Measurements from ENCODE around the gene ACTG1. TPM values are rescaled to one million over a fixed set of nuclear protein-coding genes. Genes with fewer than 3 reads are reported as not detected.

ACTG1 gene
- total RNA-seq, 2 experiments from 2014 or later, result 2,707 to 2,894 TPM

- Histone ChIP-seq H3K36me3 (ENCODE audit: insufficient read depth, low read length) (peaks cover 21% of the 10 kb centered on the region; the same call in 1 of the 2 replicates), H3K4me3 (ENCODE audit: low read depth, low read length, poor library complexity, severe bottlenecking) (no peak overlapping the region), H2AFZ (ENCODE audit: low read length) (no peak overlapping the region), H3K4me1 (ENCODE audit: insufficient read depth, low read length, poor library complexity, severe bottlenecking) (peaks cover 14% of the 10 kb centered on the region), H4K20me1 (ENCODE audit: insufficient read depth, low read length) (no peaks in the 10 kb centered on the region), H3K27ac (ENCODE audit: low read depth, low read length, poor library complexity, severe bottlenecking) (no peak overlapping the region), H3K9me2 (ENCODE audit: insufficient read depth, low read length) (no peaks in the 10 kb centered on the region), H3K9me3 (ENCODE audit: low read length) (no peaks in the 10 kb centered on the region), H3K79me2 (ENCODE audit: insufficient read depth, low read depth, low read length) (no peaks in the 10 kb centered on the region), H3K4me2 (ENCODE audit: low read length) (no peak overlapping the region)
- TF ChIP-seq CTCF (conservative IDR thresholded peaks at IDR 0.05; ENCODE audit: low read length), result peak; percentile 30; the same call in 1 of the 2 replicates
- no peak for TF ChIP-seq EZH2phosphoT487 (IDR thresholded peaks at IDR 0.05; ENCODE audit: borderline replicate concordance, low read depth, low read length)
- DNase-seq (ENCODE audit: low spot score), result peak; percentile 35
- CTCF ChIA-PET (ENCODE audit: unreplicated experiment), result no interaction called here
- no TSS peak for BruUV-seq (replicated peaks)
- intact Hi-C loops (cut with micrococcal nuclease; ENCODE audit: unreplicated experiment), result no loop called here
- POLR2A ChIA-PET, result interaction anchor here (0.6 kb wide), 1 partner anchor 166 kb away, joined by 3 read pairs; no protein-coding TSS in a partner anchor
Observed at GRCh38 chr17:81537856-81538555, 25.4 kb upstream of the ACTG1 start.

GRCh38 chr17:81537343-81537855 is 24.8 kb upstream of the ACTG1 start:
- no peak overlapping the region for H3K4me3 ChIP-seq (ENCODE audit: low read depth, low read length, poor library complexity, severe bottlenecking)
- DNase-seq (ENCODE audit: low spot score), result peak; percentile 58
- intact Hi-C loops (cut with micrococcal nuclease; ENCODE audit: unreplicated experiment), result no loop called here
- no peak overlapping the region for H3K27ac ChIP-seq (ENCODE audit: low read depth, low read length, poor library complexity, severe bottlenecking)
- ChIA-PET CTCF (ENCODE audit: unreplicated experiment) (no interaction called here), POLR2A (no interaction called here)
- BruUV-seq (replicated peaks), result no TSS peak
- TF ChIP-seq CTCF (conservative IDR thresholded peaks at IDR 0.05; ENCODE audit: low read length) (peak; percentile 69), EZH2phosphoT487 (IDR thresholded peaks at IDR 0.05; ENCODE audit: borderline replicate concordance, low read depth, low read length) (no peak)
- no peak overlapping the region for H2AFZ ChIP-seq (ENCODE audit: low read length)
- no peaks in the 10 kb centered on the region for H3K79me2 ChIP-seq (ENCODE audit: insufficient read depth, low read depth, low read length)
- no peaks in the 10 kb centered on the region for H4K20me1 ChIP-seq (ENCODE audit: insufficient read depth, low read length)
- H3K9me2 ChIP-seq (ENCODE audit: insufficient read depth, low read length), result no peaks in the 10 kb centered on the region
- peaks cover 14% of the 10 kb centered on the region for H3K4me1 ChIP-seq (ENCODE audit: insufficient read depth, low read length, poor library complexity, severe bottlenecking)
- H3K9me3 ChIP-seq (ENCODE audit: low read length), result no peaks in the 10 kb centered on the region
- no peak overlapping the region for H3K4me2 ChIP-seq (ENCODE audit: low read length)
- peaks cover 17% of the 10 kb centered on the region; the same call in 1 of the 2 replicates for H3K36me3 ChIP-seq (ENCODE audit: insufficient read depth, low read length)
